HCT116 (cell line): ENCODE measurements around the gene TMEM186.

Source experiments
- POLR2A ChIP-seq: IDR thresholded peaks from 2 replicates; pipeline ENCODE4 v1.7.0; 2011; ENCODE audit warnings: borderline replicate concordance; ENCODE audit not compliant: insufficient read depth, insufficient read length; ENCODE audit errors: extremely low read depth
- POLR2AphosphoS5 ChIP-seq: IDR thresholded peaks from 2 replicates; pipeline ENCODE4 v1.6.1; 2011; ENCODE audit warnings: mild to moderate bottlenecking, low read depth, low read length, moderate library complexity
- YY1 ChIP-seq: IDR thresholded peaks from 2 replicates; pipeline ENCODE4 v1.6.1; 2011; ENCODE audit warnings: low read length, low read depth, moderate library complexity, mild to moderate bottlenecking; ENCODE audit not compliant: insufficient replicate concordance; ENCODE audit errors: extremely low read depth
- ZNF274 ChIP-seq: fragments of 200-500 bp; sonication (Bioruptor generic); IDR thresholded peaks from 2 replicates; pipeline ENCODE4 v1.6.1; 2014; ENCODE audit warnings: mild to moderate bottlenecking, low read depth, low read length, inconsistent platforms
- TF ChIP-seq, protein P1 (sequence below), 3 experiments: fragments of 200-600 bp in 1 of 3; sonication (generic) in 1 of 3; IDR thresholded peaks in 2 of 3; conservative IDR thresholded peaks in 1 of 3; 2 replicates each; pipeline ENCODE4 v1.5.1; 2012 to 2017; ENCODE audit warnings: low read depth in 2 of 3, low read length in 2 of 3, antibody characterized with exemption in 1 of 3, borderline replicate concordance in 1 of 3, control low read depth in 1 of 3, mild to moderate bottlenecking in 1 of 3, mixed read lengths in 1 of 3, mixed run types in 1 of 3, moderate library complexity in 1 of 3; ENCODE audit not compliant: insufficient read depth in 1 of 3

DNA sequence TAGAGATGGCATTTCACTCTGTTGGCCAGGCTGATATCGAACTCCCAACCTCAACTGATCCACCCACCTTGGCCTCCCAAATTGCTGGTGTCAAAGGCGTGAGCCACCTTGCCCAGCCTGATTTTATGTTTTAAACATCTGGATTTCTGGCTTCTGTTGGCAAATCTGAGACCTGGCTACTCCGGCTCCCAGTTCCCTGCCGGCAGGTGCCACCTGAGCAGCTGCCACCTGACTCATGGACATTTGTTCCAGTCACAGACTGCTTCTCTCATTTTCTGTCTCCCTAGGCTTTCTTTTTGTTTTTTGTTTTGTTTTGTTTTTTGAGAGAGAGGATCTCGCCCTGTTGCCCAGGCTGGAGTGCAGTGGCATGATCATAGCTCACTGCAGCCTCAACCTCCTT is 9.8 kb upstream of the TMEM186 start:
- no peak for TF ChIP-seq ZNF274
- no peak for TF ChIP-seq POLR2A
- no peak for TF ChIP-seq YY1
- no peak for TF ChIP-seq POLR2AphosphoS5
- TF ChIP-seq, protein P1, sequence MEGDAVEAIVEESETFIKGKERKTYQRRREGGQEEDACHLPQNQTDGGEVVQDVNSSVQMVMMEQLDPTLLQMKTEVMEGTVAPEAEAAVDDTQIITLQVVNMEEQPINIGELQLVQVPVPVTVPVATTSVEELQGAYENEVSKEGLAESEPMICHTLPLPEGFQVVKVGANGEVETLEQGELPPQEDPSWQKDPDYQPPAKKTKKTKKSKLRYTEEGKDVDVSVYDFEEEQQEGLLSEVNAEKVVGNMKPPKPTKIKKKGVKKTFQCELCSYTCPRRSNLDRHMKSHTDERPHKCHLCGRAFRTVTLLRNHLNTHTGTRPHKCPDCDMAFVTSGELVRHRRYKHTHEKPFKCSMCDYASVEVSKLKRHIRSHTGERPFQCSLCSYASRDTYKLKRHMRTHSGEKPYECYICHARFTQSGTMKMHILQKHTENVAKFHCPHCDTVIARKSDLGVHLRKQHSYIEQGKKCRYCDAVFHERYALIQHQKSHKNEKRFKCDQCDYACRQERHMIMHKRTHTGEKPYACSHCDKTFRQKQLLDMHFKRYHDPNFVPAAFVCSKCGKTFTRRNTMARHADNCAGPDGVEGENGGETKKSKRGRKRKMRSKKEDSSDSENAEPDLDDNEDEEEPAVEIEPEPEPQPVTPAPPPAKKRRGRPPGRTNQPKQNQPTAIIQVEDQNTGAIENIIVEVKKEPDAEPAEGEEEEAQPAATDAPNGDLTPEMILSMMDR (IDR thresholded peaks at IDR 0.05 in 2 of 3, conservative IDR thresholded peaks at IDR 0.05 in 1 of 3; ENCODE audit: borderline replicate concordance in 1 of 3, insufficient read depth in 1 of 3, low read depth in 2 of 3, low read length in 2 of 3): no peak
